DOHH2 (cell line): ENCODE measurements around the gene TNS1.

Experiments
- EZH2phosphoT487 ChIP-seq: fragments of 200-600 bp; sonication (generic); IDR thresholded peaks from 2 replicates; pipeline ENCODE4 v1.6.1; 2017; ENCODE audit warnings: borderline replicate concordance, mild to moderate bottlenecking, antibody characterized with exemption, low read length, moderate library complexity, mixed read lengths
- TF ChIP-seq, protein P1 (sequence below): fragments of 200-600 bp; sonication (generic); IDR thresholded peaks from one replicate; pipeline ENCODE4 v1.5.1; 2014; ENCODE audit warnings: antibody characterized with exemption, mild to moderate bottlenecking, low read depth, low read length; ENCODE audit not compliant: poor library complexity, severe bottlenecking

DNA sequence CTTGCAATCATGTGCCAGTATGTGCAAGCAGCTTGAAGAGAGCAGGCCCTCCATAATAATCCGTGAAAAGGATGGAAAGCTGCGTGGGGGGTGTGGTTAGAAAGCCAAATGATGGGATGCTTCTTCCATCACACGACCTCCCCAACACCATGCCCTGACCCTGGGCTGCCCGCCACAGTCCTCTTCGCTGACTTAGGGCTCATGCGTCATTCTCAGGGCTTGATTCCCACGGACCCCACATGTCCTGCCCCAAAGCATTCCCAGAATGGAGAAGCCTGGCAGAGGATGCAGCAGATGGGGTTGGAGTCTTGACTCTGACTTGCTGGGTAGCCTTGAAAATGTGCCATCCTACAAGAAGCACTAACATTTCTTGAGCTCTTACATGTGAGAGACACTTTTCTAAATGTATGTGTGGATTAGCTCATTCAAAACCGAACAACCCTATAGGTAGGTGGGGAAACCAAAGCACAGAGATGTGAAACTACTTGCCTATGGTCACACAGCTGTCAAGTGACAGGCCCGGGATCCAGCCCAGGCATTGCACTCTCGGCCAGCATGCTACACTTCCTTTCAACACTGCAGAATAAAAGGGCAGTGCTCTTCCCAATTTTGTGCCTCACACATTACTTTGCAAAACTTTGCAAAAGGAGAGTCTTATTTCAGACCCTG, 3.7 kb downstream of the TNS1 start:
- TF ChIP-seq, protein P1, sequence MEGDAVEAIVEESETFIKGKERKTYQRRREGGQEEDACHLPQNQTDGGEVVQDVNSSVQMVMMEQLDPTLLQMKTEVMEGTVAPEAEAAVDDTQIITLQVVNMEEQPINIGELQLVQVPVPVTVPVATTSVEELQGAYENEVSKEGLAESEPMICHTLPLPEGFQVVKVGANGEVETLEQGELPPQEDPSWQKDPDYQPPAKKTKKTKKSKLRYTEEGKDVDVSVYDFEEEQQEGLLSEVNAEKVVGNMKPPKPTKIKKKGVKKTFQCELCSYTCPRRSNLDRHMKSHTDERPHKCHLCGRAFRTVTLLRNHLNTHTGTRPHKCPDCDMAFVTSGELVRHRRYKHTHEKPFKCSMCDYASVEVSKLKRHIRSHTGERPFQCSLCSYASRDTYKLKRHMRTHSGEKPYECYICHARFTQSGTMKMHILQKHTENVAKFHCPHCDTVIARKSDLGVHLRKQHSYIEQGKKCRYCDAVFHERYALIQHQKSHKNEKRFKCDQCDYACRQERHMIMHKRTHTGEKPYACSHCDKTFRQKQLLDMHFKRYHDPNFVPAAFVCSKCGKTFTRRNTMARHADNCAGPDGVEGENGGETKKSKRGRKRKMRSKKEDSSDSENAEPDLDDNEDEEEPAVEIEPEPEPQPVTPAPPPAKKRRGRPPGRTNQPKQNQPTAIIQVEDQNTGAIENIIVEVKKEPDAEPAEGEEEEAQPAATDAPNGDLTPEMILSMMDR, result no peak
- TF ChIP-seq EZH2phosphoT487, result no peak
